Astrocyte (in vitro differentiated cells and primary cell): ENCODE measurements around the gene CDON. TPM values are rescaled to one million over a fixed set of nuclear protein-coding genes. Genes with fewer than 3 reads are reported as not detected.

Experiments used
- DNase-seq: peaks from one replicate; pipeline ENCODE4 v3.0.0-alpha.2; 2010; ENCODE audit warnings: low read depth
- FAIRE-seq: peaks from 2 replicates; lab custom pipeline; 2011; peaks lifted over from hg19 to GRCh38; lab: Jason Lieb, UNC
- H2AFZ ChIP-seq: 2 replicates; pipeline ENCODE4 v1.6.0; 2012; ENCODE audit warnings: low read depth, low read length, inconsistent platforms
- H3K27ac ChIP-seq: 2 replicates; pipeline ENCODE4 v1.5.1; 2011; ENCODE audit warnings: low read depth, low read length, inconsistent platforms
- H3K27me3 ChIP-seq: 2 replicates; pipeline ENCODE4 v1.6.0; 2011; ENCODE audit warnings: low read length, inconsistent platforms; ENCODE audit not compliant: insufficient read depth
- H3K36me3 ChIP-seq: 2 replicates; pipeline ENCODE4 v1.5.1; 2011; ENCODE audit warnings: low read length, inconsistent platforms; ENCODE audit not compliant: insufficient read depth
- H3K4me1 ChIP-seq: 2 replicates; pipeline ENCODE4 v1.5.1; 2011; ENCODE audit warnings: low read length, inconsistent platforms; ENCODE audit not compliant: insufficient read depth
- H3K4me2 ChIP-seq: 2 replicates; pipeline ENCODE4 v1.6.0; 2012; ENCODE audit warnings: low read length, inconsistent platforms
- H3K4me3 ChIP-seq: 2 replicates; pipeline ENCODE4 v1.5.1; 2011; ENCODE audit warnings: low read depth, mild to moderate bottlenecking, low read length, inconsistent platforms; ENCODE audit not compliant: insufficient read depth
- H3K79me2 ChIP-seq: 2 replicates; pipeline ENCODE4 v1.6.0; 2012; ENCODE audit warnings: mild to moderate bottlenecking, low read length, inconsistent platforms; ENCODE audit not compliant: insufficient read depth
- H3K9ac ChIP-seq: 2 replicates; pipeline ENCODE4 v1.6.0; 2012; ENCODE audit warnings: mild to moderate bottlenecking, low read length, inconsistent platforms
- H3K9me3 ChIP-seq: 2 replicates; pipeline ENCODE4 v1.5.1; 2012; ENCODE audit warnings: low read depth, mild to moderate bottlenecking, low read length, inconsistent platforms; ENCODE audit not compliant: insufficient read depth
- H4K20me1 ChIP-seq: 2 replicates; pipeline ENCODE4 v1.6.0; 2012; ENCODE audit warnings: low read length, inconsistent platforms; ENCODE audit not compliant: insufficient read depth
- H3K27ac Mint-ChIP-seq: one replicate; pipeline ENCODE4 v1.8.0; 2021; ENCODE audit warnings: mild to moderate bottlenecking, mixed read lengths; ENCODE audit not compliant: unreplicated experiment
- H3K27me3 Mint-ChIP-seq: one replicate; pipeline ENCODE4 v1.8.0; 2021; ENCODE audit warnings: low read depth, mixed read lengths; ENCODE audit not compliant: unreplicated experiment
- H3K36me3 Mint-ChIP-seq: one replicate; pipeline ENCODE4 v1.8.0; 2021; ENCODE audit warnings: low read depth, mixed read lengths; ENCODE audit not compliant: unreplicated experiment
- H3K4me1 Mint-ChIP-seq: one replicate; pipeline ENCODE4 v1.8.0; 2021; ENCODE audit warnings: low read depth, mixed read lengths; ENCODE audit not compliant: unreplicated experiment
- H3K4me3 Mint-ChIP-seq: one replicate; pipeline ENCODE4 v1.8.0; 2021; ENCODE audit warnings: mild to moderate bottlenecking, moderate library complexity, mixed read lengths; ENCODE audit not compliant: unreplicated experiment
- H3K9me3 Mint-ChIP-seq: one replicate; pipeline ENCODE4 v1.8.0; 2021; ENCODE audit warnings: mild to moderate bottlenecking, mixed read lengths; ENCODE audit not compliant: unreplicated experiment
- CTCF ChIP-seq: IDR thresholded peaks from 2 replicates; pipeline ENCODE4 v1.5.1; 2011; ENCODE audit warnings: low read depth, mild to moderate bottlenecking, inconsistent platforms, low read length, moderate library complexity; ENCODE audit not compliant: insufficient read depth
- EZH2 ChIP-seq: IDR thresholded peaks from 2 replicates; pipeline ENCODE4 v1.6.1; 2012; ENCODE audit warnings: mild to moderate bottlenecking, low read length, inconsistent platforms; ENCODE audit not compliant: insufficient read depth
- total RNA-seq: library from RNA; stranded (reverse); gene quantifications from 2 replicates; pipeline ENCODE4 v1.2.1, GENCODE V29; 2021

CDON gene
- total RNA-seq, 1 donor from 2014 or later = 15.5 TPM

GRCh38 chr11:126054408-126054807, 8.3 kb downstream of the CDON start:
- Histone ChIP-seq H3K4me2 (no peak overlapping the region), H2AFZ (no peak overlapping the region), H3K27ac (no peak overlapping the region), H4K20me1 (no peaks in the 10 kb centered on the region), H3K9ac (no peak overlapping the region), H3K9me3 (no peaks in the 10 kb centered on the region), H3K79me2 (no peaks in the 10 kb centered on the region), H3K4me1 (no peaks in the 10 kb centered on the region), H3K36me3 (no peaks in the 10 kb centered on the region), H3K4me3 (no peak overlapping the region), H3K27me3 (peaks cover 27% of the 10 kb centered on the region)
- DNase-seq = no peak
- H3K4me1 Mint-ChIP-seq = peaks cover 15% of the 10 kb centered on the region
- no peak overlapping the region for H3K4me3 Mint-ChIP-seq
- no peak for FAIRE-seq
- no peaks in the 10 kb centered on the region for H3K9me3 Mint-ChIP-seq
- no peaks in the 10 kb centered on the region for H3K27me3 Mint-ChIP-seq
- no peak overlapping the region for H3K27ac Mint-ChIP-seq
- H3K36me3 Mint-ChIP-seq = no peaks in the 10 kb centered on the region
- TF ChIP-seq EZH2 = no peak
- TF ChIP-seq CTCF = no peak

GRCh38 chr11:126053415-126054286, 9.0 kb downstream of the CDON start:
- Histone ChIP-seq H3K9me3 (no peaks in the 10 kb centered on the region), H3K9ac (no peak overlapping the region), H3K27me3 (peaks cover 20% of the 10 kb centered on the region), H3K4me1 (no peaks in the 10 kb centered on the region), H3K4me3 (no peak overlapping the region), H2AFZ (no peak overlapping the region), H4K20me1 (no peaks in the 10 kb centered on the region), H3K27ac (no peak overlapping the region), H3K79me2 (no peaks in the 10 kb centered on the region), H3K4me2 (no peak overlapping the region), H3K36me3 (no peaks in the 10 kb centered on the region)
- Mint-ChIP-seq H3K4me3 (no peak overlapping the region), H3K9me3 (no peaks in the 10 kb centered on the region), H3K36me3 (no peaks in the 10 kb centered on the region), H3K27ac (no peak overlapping the region), H3K4me1 (peaks cover 10% of the 10 kb centered on the region), H3K27me3 (no peaks in the 10 kb centered on the region)
- FAIRE-seq = no peak
- no peak for TF ChIP-seq EZH2
- no peak for DNase-seq

GRCh38 chr11:126051117-126051516, 11.5 kb downstream of the CDON start:
- FAIRE-seq = no peak

More at GRCh38 chr11:126051117-126051516, 11.5 kb downstream of the CDON start:
- H3K9me3 ChIP-seq = no peaks in the 10 kb centered on the region
- no peak overlapping the region for H3K9ac ChIP-seq
- no peaks in the 10 kb centered on the region for H3K79me2 ChIP-seq
- H3K36me3 Mint-ChIP-seq = no peaks in the 10 kb centered on the region
- H3K9me3 Mint-ChIP-seq = no peaks in the 10 kb centered on the region
- peaks cover 2% of the 10 kb centered on the region for H3K27me3 ChIP-seq
- H3K27ac ChIP-seq = no peak overlapping the region
- no peak overlapping the region for H2AFZ ChIP-seq
- H3K4me3 Mint-ChIP-seq = no peak overlapping the region
- no peaks in the 10 kb centered on the region for H3K27me3 Mint-ChIP-seq
- DNase-seq = no peak
- H3K4me1 Mint-ChIP-seq = peaks cover 3% of the 10 kb centered on the region
- no peak overlapping the region for H3K4me3 ChIP-seq
- no peaks in the 10 kb centered on the region for H4K20me1 ChIP-seq
- TF ChIP-seq EZH2 (no peak), CTCF (no peak)
- H3K4me2 ChIP-seq = no peak overlapping the region
- no peaks in the 10 kb centered on the region for H3K36me3 ChIP-seq
- H3K27ac Mint-ChIP-seq = no peak overlapping the region
- no peaks in the 10 kb centered on the region for H3K4me1 ChIP-seq
